Endodermal cell (in vitro differentiated cells): ENCODE measurements around the gene CDK12. TPM values are rescaled to one million over a fixed set of nuclear protein-coding genes. Genes with fewer than 3 reads are reported as not detected.

Experiments
- DNase-seq: peaks from one replicate; pipeline ENCODE4 v3.0.0-alpha.2; 2017
- H3K27ac ChIP-seq: 2 replicates; pipeline ENCODE4 v1.5.1; 2013; ENCODE audit warnings: mild to moderate bottlenecking, low read depth, low read length, moderate library complexity
- H3K27me3 ChIP-seq: 2 replicates; pipeline ENCODE4 v1.6.1; 2013; ENCODE audit warnings: mild to moderate bottlenecking, low read length, moderate library complexity; ENCODE audit not compliant: insufficient read depth, control insufficient read depth, poor library complexity, severe bottlenecking
- H3K36me3 ChIP-seq: 2 replicates; pipeline ENCODE4 v1.7.0; 2013; ENCODE audit warnings: mild to moderate bottlenecking, low read length, moderate library complexity; ENCODE audit not compliant: control insufficient read depth, insufficient read depth
- H3K4me1 ChIP-seq: one replicate; pipeline ENCODE4 v1.7.0; 2013; ENCODE audit warnings: low read length; ENCODE audit not compliant: control insufficient read depth, insufficient read depth
- H3K4me3 ChIP-seq: 2 replicates; pipeline ENCODE4 v1.5.1; 2013; ENCODE audit warnings: mild to moderate bottlenecking, low read length, moderate library complexity
- H3K9ac ChIP-seq: 2 replicates; pipeline ENCODE4 v1.6.1; 2013; ENCODE audit warnings: mild to moderate bottlenecking, low read length, moderate library complexity; ENCODE audit not compliant: poor library complexity, severe bottlenecking; ENCODE audit errors: extremely low read depth
- H3K9me3 ChIP-seq: 2 replicates; pipeline ENCODE4 v1.6.1; 2013; ENCODE audit warnings: mild to moderate bottlenecking, low read length, moderate library complexity; ENCODE audit not compliant: control insufficient read depth
- H3K27ac Mint-ChIP-seq: 2 replicates; pipeline ENCODE4 v1.8.0; 2020; ENCODE audit warnings: mixed read lengths
- H3K27me3 Mint-ChIP-seq: 2 replicates; pipeline ENCODE4 v1.8.0; 2021; ENCODE audit warnings: mild to moderate bottlenecking, mixed read lengths; ENCODE audit not compliant: insufficient read depth
- H3K36me3 Mint-ChIP-seq: 2 replicates; pipeline ENCODE4 v1.8.0; 2020; ENCODE audit warnings: low read depth, mixed read lengths
- H3K4me1 Mint-ChIP-seq: 2 replicates; pipeline ENCODE4 v1.8.0; 2020; ENCODE audit warnings: mixed read lengths
- H3K4me3 Mint-ChIP-seq: 2 replicates; pipeline ENCODE4 v1.8.0; 2020; ENCODE audit warnings: mild to moderate bottlenecking, moderate library complexity, mixed read lengths
- H3K9me3 Mint-ChIP-seq: 2 replicates; pipeline ENCODE4 v1.8.0; 2020; ENCODE audit warnings: mild to moderate bottlenecking, mixed read lengths
- CTCF ChIP-seq: fragments of 200-600 bp; sonication (generic); conservative IDR thresholded peaks from 2 replicates; pipeline ENCODE4 v1.5.0; 2021; ENCODE audit warnings: antibody characterized with exemption, mild to moderate bottlenecking
- WGBS, 2 experiments: methylation state at CpG; one replicate each; pipeline versions ENCODE4 v1.1.5 to v1.1.7; 2013; ENCODE audit warnings: missing lambda C conversion rate in 2 of 2, mixed read lengths in 1 of 2; ENCODE audit not compliant: insufficient coverage in 1 of 2, insufficient read length in 1 of 2; 5-methylcytosine and 5-hydroxymethylcytosine counted together
- total RNA-seq, 2 donors: library from RNA; stranded (reverse); fragmentation: NEBNext Ultra II Directional in 1 of 2; extraction: Animal tissue kit (Norgen Biotek cat#: 25700) in 1 of 2; gene quantifications; 2 replicates in 1 of 2; 3 replicates in 1 of 2; pipeline ENCODE4 v1.2.1, GENCODE V29; 2021

CDK12 gene
- total RNA-seq, 2 donors from 2014 or later = 62.8 to 70.2 TPM

GRCh38 chr17:39556423-39556822, 95.1 kb downstream of the CDK12 start:
- no peaks in the 10 kb centered on the region for H3K27me3 ChIP-seq
- H3K9me3 ChIP-seq = no peaks in the 10 kb centered on the region
- H3K36me3 ChIP-seq = peaks cover 11% of the 10 kb centered on the region
- H3K36me3 Mint-ChIP-seq = peaks cover 20% of the 10 kb centered on the region
- H3K4me1 Mint-ChIP-seq = no peaks in the 10 kb centered on the region
- no peak overlapping the region for H3K27ac ChIP-seq
- TF ChIP-seq CTCF = no peak
- no peak overlapping the region for H3K4me3 Mint-ChIP-seq
- no peaks in the 10 kb centered on the region for H3K4me1 ChIP-seq
- no peaks in the 10 kb centered on the region for H3K9me3 Mint-ChIP-seq
- no peak for DNase-seq
- no peaks in the 10 kb centered on the region for H3K27me3 Mint-ChIP-seq
- no peak overlapping the region for H3K9ac ChIP-seq
- no peak overlapping the region for H3K27ac Mint-ChIP-seq
- 86% methylated on average over 1 of the region's 1 CpG; no CpG with 5 or more reads in 1 of the 2 experiments for WGBS, 2 experiments
- H3K4me3 ChIP-seq = no peak overlapping the region

GRCh38 chr17:39562395-39562794, 101.1 kb downstream of the CDK12 start:
- Histone ChIP-seq H3K27ac (no peak overlapping the region), H3K27me3 (no peaks in the 10 kb centered on the region), H3K9me3 (no peaks in the 10 kb centered on the region), H3K4me3 (no peak overlapping the region), H3K36me3 (peaks cover 3% of the 10 kb centered on the region), H3K4me1 (no peaks in the 10 kb centered on the region), H3K9ac (no peak overlapping the region)
- Mint-ChIP-seq H3K27me3 (peaks cover 7% of the 10 kb centered on the region), H3K4me3 (no peak overlapping the region), H3K27ac (no peak overlapping the region), H3K36me3 (peaks cover 13% of the 10 kb centered on the region), H3K4me1 (peaks cover 12% of the 10 kb centered on the region), H3K9me3 (no peaks in the 10 kb centered on the region)
- no peak for TF ChIP-seq CTCF
- no peak for DNase-seq
- 86% methylated on average over 1 of the region's 1 CpG for WGBS, 2 experiments

GRCh38 chr17:39562976-39563375, 101.7 kb downstream of the CDK12 start:
- H3K9ac ChIP-seq = no peak overlapping the region
- H3K27me3 ChIP-seq = no peaks in the 10 kb centered on the region
- Mint-ChIP-seq H3K9me3 (no peaks in the 10 kb centered on the region), H3K36me3 (peaks cover 15% of the 10 kb centered on the region), H3K27ac (no peak overlapping the region), H3K4me1 (peaks cover 12% of the 10 kb centered on the region), H3K27me3 (peaks cover 10% of the 10 kb centered on the region), H3K4me3 (no peak overlapping the region)
- no peak for TF ChIP-seq CTCF
- no peaks in the 10 kb centered on the region for H3K36me3 ChIP-seq
- no peaks in the 10 kb centered on the region for H3K9me3 ChIP-seq
- no peak overlapping the region for H3K27ac ChIP-seq
- no peaks in the 10 kb centered on the region for H3K4me1 ChIP-seq
- no peak overlapping the region for H3K4me3 ChIP-seq
- 94 to 96% methylated on average over 4 to 6 of the region's 7 CpGs for WGBS, 2 experiments
- DNase-seq = no peak
